Mucosa of descending colon (tissue), 3 donors: ENCODE results near the gene PRKAR1B. TPM values are rescaled to one million over a fixed set of nuclear protein-coding genes. Genes with fewer than 3 reads are reported as not detected.

Experiments used
- ATAC-seq: fragments of 200-7000 bp; cut with Tn5 transposase; one replicate; pipeline ENCODE4 v1.9.1; 2020; ENCODE audit warnings: mild to moderate bottlenecking, moderate library complexity
- DNase-seq, 3 donors: peaks; one replicate each; pipeline ENCODE4 v3.0.0-alpha.2; 2020
- H3K36me3 ChIP-seq: fragments of 200-600 bp; one replicate; pipeline ENCODE4 v1.8.0; 2021; ENCODE audit warnings: low read depth, mild to moderate bottlenecking
- H3K4me1 ChIP-seq: fragments of 200-600 bp; one replicate; pipeline ENCODE4 v1.8.0; 2021; ENCODE audit warnings: low read depth, mild to moderate bottlenecking
- H3K4me3 ChIP-seq: fragments of 200-600 bp; one replicate; pipeline ENCODE4 v1.8.0; 2021; ENCODE audit warnings: mild to moderate bottlenecking
- H3K9me3 ChIP-seq: fragments of 200-600 bp; one replicate; pipeline ENCODE4 v1.8.0; 2021; ENCODE audit warnings: mild to moderate bottlenecking
- CTCF ChIP-seq: fragments of 200-600 bp; IDR thresholded peaks from one replicate; pipeline ENCODE4 v1.8.0; 2022; ENCODE audit warnings: antibody characterized with exemption, mild to moderate bottlenecking
- intact Hi-C, 2 donors: fragments of 100-400 bp; cut with DNase I in 1 of 2; cut with micrococcal nuclease in 1 of 2; formaldehyde crosslinking; loops; one replicate each; pipeline versions ENCODE4 v1.11.0 to v1.11.1; 2022; cut with DNase I, micrococcal nuclease
- total RNA-seq, 3 donors: library from RNA; stranded (reverse); fragmentation: NEBNext Ultra II Directional in 2 of 3; extraction: Animal tissue kit (Norgen Biotek cat#: 25700) in 2 of 3; gene quantifications; one replicate each; pipeline versions ENCODE4 v1.2.1 to v1.2.4, GENCODE V29; 2021 to 2023
- donor health status: DM: no; HTN: no; CAD: no; lungs with moderate emphysema.
- donor health status: DM: no; HTN: no; CAD: no.
- donor health status: DM: no; HTN: yes; CAD: no.

PRKAR1B gene
- total RNA-seq, 3 donors from 2014 or later, result 10.1 to 24.5 (median 24.4) TPM

GRCh38 chr7:603152-603951, 123.7 kb downstream of the PRKAR1B start:
- no peaks in the 10 kb centered on the region for H3K36me3 ChIP-seq
- no peak overlapping the region for H3K4me3 ChIP-seq
- H3K4me1 ChIP-seq, result peaks cover 5% of the 10 kb centered on the region
- DNase-seq, result peak in 1 of 3 donors; percentile 42
- TF ChIP-seq CTCF, result no peak
- H3K9me3 ChIP-seq, result no peaks in the 10 kb centered on the region
- no peak for ATAC-seq
- intact Hi-C loops, result no loop called here

- no peak for TF ChIP-seq CTCF
- Histone ChIP-seq H3K4me3 (no peak overlapping the region), H3K4me1 (peaks cover 5% of the 10 kb centered on the region), H3K36me3 (no peaks in the 10 kb centered on the region), H3K9me3 (no peaks in the 10 kb centered on the region)
- ATAC-seq, result peak; percentile 21
- DNase-seq, result peak in 1 of 3 donors; percentile 73
- intact Hi-C loops, result no loop called here
These were observed 124.5 kb downstream of the PRKAR1B start for GRCh38 chr7:602341-603141.

DNA sequence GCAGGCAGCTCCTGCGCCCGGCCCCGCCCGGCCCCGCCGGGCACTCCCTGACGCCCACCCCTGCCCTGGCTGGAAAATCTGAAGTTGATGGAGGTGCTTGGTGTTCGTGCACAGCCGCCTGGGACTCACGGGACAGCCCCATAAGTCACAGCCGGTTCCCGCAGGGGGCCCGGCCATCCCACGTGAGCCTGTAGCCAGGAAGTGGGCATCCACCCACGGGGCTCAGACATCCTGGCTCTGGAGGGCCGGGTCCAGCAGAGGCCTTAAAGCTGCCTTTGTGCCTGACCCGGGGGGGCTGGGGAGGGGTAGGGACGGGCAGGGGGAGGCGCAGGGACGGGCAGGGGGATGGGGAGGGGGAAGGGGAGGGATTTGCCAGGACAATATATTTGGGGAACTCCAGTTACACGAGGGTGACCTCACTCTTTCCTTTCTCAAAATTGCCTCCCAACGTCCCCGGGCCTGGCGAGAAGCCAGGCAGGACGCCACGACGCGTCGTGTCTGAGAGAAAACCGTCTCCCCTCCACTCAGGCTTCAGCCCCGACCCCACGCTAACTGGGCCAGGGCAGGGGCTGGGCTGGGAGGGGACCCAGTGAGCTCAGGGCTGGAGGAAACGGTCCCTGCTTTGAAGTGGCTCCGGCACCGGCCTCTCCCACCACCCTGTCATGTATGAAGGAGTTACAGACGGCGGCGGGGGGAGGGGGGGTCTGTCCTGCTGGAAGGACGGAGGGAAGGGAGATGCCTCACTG, 125.3 kb downstream of the PRKAR1B start:
- no peak for TF ChIP-seq CTCF
- Histone ChIP-seq H3K9me3 (no peaks in the 10 kb centered on the region), H3K4me1 (peaks cover 5% of the 10 kb centered on the region), H3K4me3 (no peak overlapping the region), H3K36me3 (no peaks in the 10 kb centered on the region)
- peak; percentile 51 to 84 (median 59) for DNase-seq
- intact Hi-C loops, result no loop called here
- ATAC-seq, result peak; percentile 57

DNA sequence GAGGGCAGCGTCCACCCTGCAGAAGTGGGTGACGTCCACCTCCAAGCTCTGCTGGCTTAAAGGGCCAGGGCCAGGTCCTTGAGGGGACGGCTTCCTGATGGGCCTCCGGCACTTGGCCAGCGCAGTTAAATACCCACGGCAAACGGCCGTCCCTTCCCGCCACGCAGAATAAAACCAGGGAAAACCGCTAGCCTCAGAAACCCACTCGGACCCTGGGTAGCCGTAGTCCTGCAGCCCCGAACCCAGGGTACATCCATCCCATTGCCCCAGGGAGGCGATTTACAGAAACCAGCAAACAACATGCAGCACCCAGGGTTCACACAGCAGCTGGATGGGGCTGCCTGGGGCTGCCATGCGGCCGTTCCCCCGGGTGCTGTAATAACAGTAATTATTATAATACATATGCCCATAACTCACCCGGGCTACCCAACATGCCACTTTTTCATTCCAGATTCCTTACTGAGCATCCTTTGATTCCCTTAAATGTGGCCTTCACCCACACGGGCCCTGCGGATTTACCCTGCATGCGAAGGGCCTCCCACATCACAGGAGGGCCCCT, 126.0 kb downstream of the PRKAR1B start:
- Histone ChIP-seq H3K4me1 (peaks cover 5% of the 10 kb centered on the region), H3K9me3 (no peaks in the 10 kb centered on the region), H3K36me3 (no peaks in the 10 kb centered on the region), H3K4me3 (no peak overlapping the region)
- TF ChIP-seq CTCF, result no peak
- ATAC-seq (no peak), DNase-seq (peak in 1 of 3 donors; percentile 47)
- intact Hi-C loops, result no loop called here
